Psoas muscle (tissue), 8 donors: ENCODE results near the gene CRYZ. TPM values are rescaled to one million over a fixed set of nuclear protein-coding genes. Genes with fewer than 3 reads are reported as not detected.
A peak's percentile ranks its signal among the peaks of the same experiment; 100 is the strongest.

Source experiments
- ATAC-seq, 4 donors: fragments of 200-7000 bp; cut with Tn5 transposase; one replicate each; pipeline ENCODE4 v1.9.1; 2020; ENCODE audit warnings: moderate library complexity in 3 of 4, mild to moderate bottlenecking in 2 of 4
- DNase-seq, 2 donors: peaks; one replicate each; pipeline ENCODE4 v3.0.0-alpha.2; 2020
- H3K27ac ChIP-seq: fragments of 200-600 bp; one replicate; pipeline ENCODE4 v1.8.0; 2022
- H3K27me3 ChIP-seq, 3 donors: fragments of 200-600 bp in 1 of 3; one replicate each; pipeline versions ENCODE4 v1.6.1 to v1.8.0; 2013 to 2022; ENCODE audit warnings: low read length in 2 of 3, mild to moderate bottlenecking in 2 of 3, moderate library complexity in 1 of 3; ENCODE audit not compliant: insufficient read depth in 3 of 3
- H3K36me3 ChIP-seq, 2 donors: fragments of 200-600 bp in 1 of 2; one replicate each; pipeline versions ENCODE4 v1.6.1 to v1.8.0; 2013 to 2022; ENCODE audit warnings: low read depth in 1 of 2, mild to moderate bottlenecking in 1 of 2, moderate library complexity in 1 of 2; ENCODE audit not compliant: insufficient read depth in 1 of 2
- H3K4me1 ChIP-seq: fragments of 200-600 bp; one replicate; pipeline ENCODE4 v1.8.0; 2022
- H3K4me3 ChIP-seq: fragments of 200-600 bp; one replicate; pipeline ENCODE4 v1.8.0; 2022; ENCODE audit warnings: mild to moderate bottlenecking
- H3K9me3 ChIP-seq: fragments of 200-600 bp; one replicate; pipeline ENCODE4 v1.8.0; 2022
- WGBS, 3 donors: extraction: QIAGEN DNeasy Blood & Tissue Kit; methylation state at CpG; one replicate each; pipeline versions ENCODE4 v1.1.6 to v1.1.7; 2013; 5-methylcytosine and 5-hydroxymethylcytosine counted together
- intact Hi-C, 2 donors: fragments of 100-400 bp; cut with DNase I; formaldehyde crosslinking; loops; one replicate each; pipeline versions ENCODE4 v1.11.0 to v1.14.2; 2022
- polyA plus RNA-seq, 3 donors: library from polyadenylated mRNA; stranded (reverse); fragments of 200-250 nt; gene quantifications; one replicate each; pipeline ENCODE4 v1.2.3, GENCODE V29; 2013
- total RNA-seq, 4 donors: library from RNA; stranded (reverse); fragmentation: NEBNext Ultra II Directional in 2 of 4; extraction: Animal tissue kit (Norgen Biotek cat#: 25700) in 2 of 4; gene quantifications; one replicate each; pipeline versions ENCODE4 v1.2.1 to v1.2.4, GENCODE V29; 2021 to 2023
- TF ChIP-seq, protein P1 (sequence below): fragments of 200-600 bp; IDR thresholded peaks from one replicate; pipeline ENCODE4 v1.8.0; 2022; ENCODE audit warnings: antibody characterized with exemption
- donor health status: healthy with polysubstance abuse.
- donor health status: DM: no; HTN: no; CAD: no; lungs with moderate emphysema.
- donor health status: Bipolar disorder and iron deficiency.
- donor health status: healthy.
- donor health status: DM: yes; HTN: yes; CAD: no.
- donor health status: DM: no; HTN: no; CAD: no.
- donor health status: DM: no; HTN: no; CAD: no.
- donor health status: DM: yes; HTN: yes; CAD: no.

Gene CRYZ
- total and polyA plus RNA-seq, 7 donors, result 7.6 to 36.1 (median 14.2) TPM

DNA sequence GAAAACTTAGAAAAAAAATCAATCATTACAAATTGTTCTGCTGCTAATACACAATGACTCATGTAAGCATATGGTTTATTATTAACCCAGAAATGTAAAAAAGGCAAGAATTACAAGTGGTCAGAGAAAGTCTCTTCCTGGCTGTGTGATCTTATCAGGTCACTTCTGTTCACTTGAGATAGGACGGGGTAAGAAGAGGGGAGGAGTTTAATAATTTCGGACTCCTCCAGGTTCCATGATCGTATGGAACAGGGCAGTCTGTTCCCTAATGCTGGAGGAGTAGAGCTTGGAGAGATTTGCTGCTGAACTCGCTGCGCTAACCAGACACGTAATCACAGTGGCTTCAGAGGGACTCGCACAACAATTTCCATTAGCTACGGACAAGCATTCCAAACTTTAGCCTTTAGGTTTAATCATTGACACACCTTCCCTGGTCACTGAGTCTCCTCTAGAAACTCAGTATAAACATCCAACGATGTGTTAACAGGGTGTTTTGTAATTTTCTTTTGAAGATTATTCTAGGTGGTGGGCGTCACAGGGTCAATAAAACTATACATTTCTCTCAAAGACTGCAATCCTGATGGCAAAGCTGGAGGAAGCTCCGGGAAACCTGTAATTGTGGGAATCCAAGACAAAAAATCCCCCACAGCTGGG is 1.3 kb downstream of the CRYZ start:
- H3K27ac ChIP-seq, result no peak overlapping the region
- DNase-seq (no peak), ATAC-seq (no peak)
- H3K9me3 ChIP-seq, result no peaks in the 10 kb centered on the region
- H3K27me3 ChIP-seq, result no peaks in the 10 kb centered on the region
- TF ChIP-seq, protein P1, sequence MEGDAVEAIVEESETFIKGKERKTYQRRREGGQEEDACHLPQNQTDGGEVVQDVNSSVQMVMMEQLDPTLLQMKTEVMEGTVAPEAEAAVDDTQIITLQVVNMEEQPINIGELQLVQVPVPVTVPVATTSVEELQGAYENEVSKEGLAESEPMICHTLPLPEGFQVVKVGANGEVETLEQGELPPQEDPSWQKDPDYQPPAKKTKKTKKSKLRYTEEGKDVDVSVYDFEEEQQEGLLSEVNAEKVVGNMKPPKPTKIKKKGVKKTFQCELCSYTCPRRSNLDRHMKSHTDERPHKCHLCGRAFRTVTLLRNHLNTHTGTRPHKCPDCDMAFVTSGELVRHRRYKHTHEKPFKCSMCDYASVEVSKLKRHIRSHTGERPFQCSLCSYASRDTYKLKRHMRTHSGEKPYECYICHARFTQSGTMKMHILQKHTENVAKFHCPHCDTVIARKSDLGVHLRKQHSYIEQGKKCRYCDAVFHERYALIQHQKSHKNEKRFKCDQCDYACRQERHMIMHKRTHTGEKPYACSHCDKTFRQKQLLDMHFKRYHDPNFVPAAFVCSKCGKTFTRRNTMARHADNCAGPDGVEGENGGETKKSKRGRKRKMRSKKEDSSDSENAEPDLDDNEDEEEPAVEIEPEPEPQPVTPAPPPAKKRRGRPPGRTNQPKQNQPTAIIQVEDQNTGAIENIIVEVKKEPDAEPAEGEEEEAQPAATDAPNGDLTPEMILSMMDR, result no peak
- 61 to 78% (median 64%) methylated on average over 11 of the region's 11 CpGs for WGBS, 3 donors
- peak overlapping the region; percentile 87 for H3K4me3 ChIP-seq
- H3K36me3 ChIP-seq, result peaks cover 0 to under 1% of the 10 kb centered on the region in 2 donors
- H3K4me1 ChIP-seq, result peaks cover 27% of the 10 kb centered on the region
- intact Hi-C loops, result no loop called here

DNA sequence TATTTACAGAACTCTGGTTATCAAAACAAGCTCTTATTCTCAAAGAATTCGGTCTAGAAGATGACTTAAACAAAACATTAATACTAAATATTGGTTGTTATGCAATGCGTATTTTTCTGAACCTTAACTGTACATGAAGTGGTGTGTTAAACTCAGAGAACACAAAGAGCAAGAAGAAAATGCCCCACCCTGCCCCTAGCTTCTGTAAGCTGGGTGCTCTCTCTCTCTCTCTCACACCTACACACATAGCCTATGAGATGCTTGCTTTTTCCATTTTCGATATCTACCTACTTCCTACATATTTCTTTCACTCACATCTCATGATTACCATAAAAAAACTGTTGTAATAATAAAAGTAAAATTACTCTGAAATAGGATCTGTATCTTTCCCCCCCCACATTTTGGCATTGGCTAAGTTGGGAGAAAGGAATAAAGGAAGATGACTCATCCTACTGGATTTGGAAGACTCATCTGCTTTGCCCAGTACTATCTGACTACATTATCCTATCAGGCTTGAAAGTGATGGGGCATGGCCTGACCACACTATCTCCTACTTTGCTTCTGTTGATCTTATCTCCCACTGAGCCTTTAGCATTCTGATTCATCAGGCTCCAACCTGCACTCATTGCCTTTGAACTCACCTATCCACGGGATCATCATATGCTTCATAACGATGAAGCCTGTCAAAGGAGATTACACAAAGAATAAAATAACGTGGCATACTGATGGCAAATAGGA is 2.9 kb downstream of the CRYZ start:
- WGBS, 3 donors, result 83 to 88% (median 86%) methylated on average over 6 of the region's 6 CpGs

DNA sequence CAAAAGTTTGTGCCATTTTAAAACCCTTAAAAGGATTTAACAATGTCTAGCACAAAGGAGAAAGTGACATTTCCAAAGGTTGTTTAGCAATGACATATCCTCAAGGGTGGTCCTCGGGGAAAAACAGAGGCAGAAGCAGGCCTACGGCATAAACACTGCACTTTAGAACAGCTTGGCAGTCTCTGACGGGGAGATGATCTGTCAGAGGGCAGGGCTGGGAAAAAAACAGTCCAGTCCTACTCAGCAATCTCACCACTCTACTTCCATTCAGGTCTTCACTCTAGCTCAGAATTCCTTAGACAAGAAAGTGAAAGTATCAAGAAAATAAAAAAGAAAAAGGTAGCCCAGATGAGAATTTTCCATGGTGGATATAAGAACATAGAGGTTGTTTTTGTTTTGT is 4.1 kb downstream of the CRYZ start:
- 43 to 70% (median 60%) methylated on average over 3 of the region's 3 CpGs for WGBS, 3 donors
- peaks cover 0 to 3% of the 10 kb centered on the region in 2 donors for H3K36me3 ChIP-seq
- H3K27me3 ChIP-seq, result no peaks in the 10 kb centered on the region
- ATAC-seq (no peak), DNase-seq (no peak)
- no peaks in the 10 kb centered on the region for H3K9me3 ChIP-seq
- TF ChIP-seq, protein P1, result no peak
- H3K4me3 ChIP-seq, result no peak overlapping the region
- peaks cover 22% of the 10 kb centered on the region for H3K4me1 ChIP-seq
- H3K27ac ChIP-seq, result no peak overlapping the region
- intact Hi-C loops, result no loop called here

More for the DNA sequence above, 2.9 kb downstream of the CRYZ start:
- Histone ChIP-seq H3K27me3 (no peaks in the 10 kb centered on the region), H3K36me3 (no peaks in the 10 kb centered on the region), H3K4me1 (peaks cover 27% of the 10 kb centered on the region), H3K9me3 (no peaks in the 10 kb centered on the region), H3K4me3 (no peak overlapping the region), H3K27ac (no peak overlapping the region)
- TF ChIP-seq, protein P1, result no peak
- intact Hi-C loops, result no loop called here
- peak in 2 of 4 donors; percentile 26 to 59 for ATAC-seq
- DNase-seq, result no peak

DNA sequence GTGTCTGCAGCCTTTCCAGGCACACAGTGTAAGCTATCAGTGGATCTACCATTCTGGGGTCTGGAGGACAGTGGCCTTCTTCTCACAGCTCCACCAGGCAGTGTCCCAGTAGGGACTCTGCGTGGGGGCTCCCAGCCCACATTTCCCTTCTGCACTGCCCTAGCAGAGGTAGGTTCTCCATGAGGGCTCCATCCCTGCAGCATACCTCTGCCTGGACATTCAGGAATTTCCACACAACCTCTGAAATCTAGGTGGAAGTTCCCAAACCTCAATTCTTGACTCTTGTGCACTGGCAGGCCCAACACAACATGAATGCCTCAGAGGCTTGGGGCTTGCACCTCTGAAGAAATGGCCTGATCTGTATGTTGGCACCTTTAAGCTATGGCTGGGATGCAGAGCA is 6.8 kb downstream of the CRYZ start:
- Histone ChIP-seq H3K27me3 (no peaks in the 10 kb centered on the region), H3K4me1 (peaks cover 15% of the 10 kb centered on the region), H3K36me3 (peaks cover 0 to 30% of the 10 kb centered on the region in 2 donors), H3K4me3 (no peak overlapping the region), H3K9me3 (no peaks in the 10 kb centered on the region), H3K27ac (no peak overlapping the region)
- intact Hi-C loops, result no loop called here
- 95 to 100% (median 100%) methylated on average over 1 of the region's 1 CpG for WGBS, 3 donors
- ATAC-seq (no peak), DNase-seq (no peak)
- TF ChIP-seq, protein P1, result no peak
